Breast epithelium (tissue), 3 donors: ENCODE results near the gene DNAJC8.

Experiments used
- POLR2A ChIP-seq: fragments of 450-650 bp; IDR thresholded peaks from one replicate; pipeline ENCODE4 v1.6.1; 2016; ENCODE audit warnings: antibody characterized with exemption, mild to moderate bottlenecking, moderate library complexity
- TF ChIP-seq, protein P1 (sequence below), 3 donors: fragments of 450-650 bp; IDR thresholded peaks; one replicate each; pipeline ENCODE4 v1.5.1; 2016 to 2017; ENCODE audit warnings: antibody characterized with exemption in 3 of 3, mild to moderate bottlenecking in 3 of 3, moderate library complexity in 3 of 3

DNA sequence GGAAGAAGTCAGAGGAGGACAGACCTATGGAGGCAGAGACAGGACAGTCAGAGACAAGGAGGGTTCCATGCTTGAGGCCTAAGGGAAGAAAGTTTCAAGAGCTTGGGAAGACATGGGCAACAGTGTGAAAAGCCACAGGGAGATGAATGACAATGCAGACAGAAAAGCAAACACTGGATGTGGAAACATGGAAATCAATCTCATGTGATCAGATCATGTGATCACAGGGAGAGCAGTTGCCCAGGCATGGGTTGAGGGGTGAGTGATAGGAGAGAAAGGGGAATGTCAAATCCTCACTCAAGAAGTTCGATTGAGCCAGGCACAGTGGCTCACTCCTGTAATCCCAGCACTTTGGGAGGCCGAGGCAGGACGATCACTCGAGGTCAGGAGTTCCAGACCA lies 73.6 kb downstream of the DNAJC8 start:
- no peak for TF ChIP-seq POLR2A
- TF ChIP-seq, protein P1, sequence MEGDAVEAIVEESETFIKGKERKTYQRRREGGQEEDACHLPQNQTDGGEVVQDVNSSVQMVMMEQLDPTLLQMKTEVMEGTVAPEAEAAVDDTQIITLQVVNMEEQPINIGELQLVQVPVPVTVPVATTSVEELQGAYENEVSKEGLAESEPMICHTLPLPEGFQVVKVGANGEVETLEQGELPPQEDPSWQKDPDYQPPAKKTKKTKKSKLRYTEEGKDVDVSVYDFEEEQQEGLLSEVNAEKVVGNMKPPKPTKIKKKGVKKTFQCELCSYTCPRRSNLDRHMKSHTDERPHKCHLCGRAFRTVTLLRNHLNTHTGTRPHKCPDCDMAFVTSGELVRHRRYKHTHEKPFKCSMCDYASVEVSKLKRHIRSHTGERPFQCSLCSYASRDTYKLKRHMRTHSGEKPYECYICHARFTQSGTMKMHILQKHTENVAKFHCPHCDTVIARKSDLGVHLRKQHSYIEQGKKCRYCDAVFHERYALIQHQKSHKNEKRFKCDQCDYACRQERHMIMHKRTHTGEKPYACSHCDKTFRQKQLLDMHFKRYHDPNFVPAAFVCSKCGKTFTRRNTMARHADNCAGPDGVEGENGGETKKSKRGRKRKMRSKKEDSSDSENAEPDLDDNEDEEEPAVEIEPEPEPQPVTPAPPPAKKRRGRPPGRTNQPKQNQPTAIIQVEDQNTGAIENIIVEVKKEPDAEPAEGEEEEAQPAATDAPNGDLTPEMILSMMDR (IDR thresholded peaks at IDR 0.05), result no peak
